OCI-LY3 (cell line): ENCODE results near the gene TECR.

Experiments
- CTCF ChIP-seq: fragments of 200-600, 300-600 bp; sonication (generic); IDR thresholded peaks from 2 replicates; pipeline ENCODE4 v1.5.1; 2014; ENCODE audit warnings: antibody characterized with exemption, low read length, low read depth
- EZH2phosphoT487 ChIP-seq: fragments of 200-600 bp; shearing (Covaris generic); IDR thresholded peaks from 2 replicates; pipeline ENCODE4 v1.6.1; 2018; ENCODE audit warnings: antibody characterized with exemption, mixed run types, low read depth

- TF ChIP-seq CTCF: no peak
- no peak for TF ChIP-seq EZH2phosphoT487
Measured at GRCh38 chr19:14558370-14559066, 29.1 kb downstream of the TECR start.
